A673 (cell line): Measurements from ENCODE around the gene GALNT6. TPM values are rescaled to one million over a fixed set of nuclear protein-coding genes. Genes with fewer than 3 reads are reported as not detected.

Source experiments
- BruUV-seq: library from RNA; stranded (reverse); fragments of 400-500 nt; replicated peaks from 2 replicates; lab custom pipeline; 2021; lab: Mats Ljungman, UMichigan
- CTCF ChIA-PET: fragments of 300-600 bp; sonication (Branson Sonifier 250); formaldehyde crosslinking; loops from one replicate; lab custom pipeline; 2022; ENCODE audit warnings: antibody characterized with exemption; lab: Charles Lee
- POLR2A ChIA-PET: fragments of 300-600 bp; sonication (Branson Sonifier 250); formaldehyde crosslinking; loops from one replicate; lab custom pipeline; 2022; ENCODE audit warnings: antibody characterized with exemption; ENCODE audit not compliant: low non-redundant PET; lab: Charles Lee
- DNase-seq: peaks from one replicate; pipeline ENCODE4 v3.0.0-alpha.2; 2015; ENCODE audit warnings: low spot score
- H3K27ac ChIP-seq: fragments of 200-600 bp; sonication (generic); 2 replicates; pipeline ENCODE4 v1.5.1; 2016; ENCODE audit warnings: mixed run types, low read depth, mild to moderate bottlenecking, mixed read lengths, antibody characterized with exemption, low read length; ENCODE audit not compliant: poor library complexity, severe bottlenecking
- H3K27me3 ChIP-seq: fragments of 200-600 bp; sonication (generic); replicated peaks from 2 replicates; pipeline ENCODE4 v1.6.1; 2017; ENCODE audit warnings: mixed run types, low read depth, mild to moderate bottlenecking, mixed read lengths, antibody characterized with exemption, low read length; ENCODE audit not compliant: insufficient read depth, poor library complexity
- H3K36me3 ChIP-seq: fragments of 200-600 bp; sonication (generic); 2 replicates; pipeline ENCODE4 v1.6.1; 2016; ENCODE audit warnings: mixed run types, mild to moderate bottlenecking, mixed read lengths, antibody characterized with exemption, low read length; ENCODE audit not compliant: insufficient read depth, poor library complexity, severe bottlenecking
- H3K4me1 ChIP-seq: fragments of 200-600 bp; sonication (generic); 2 replicates; pipeline ENCODE4 v1.6.1; 2017; ENCODE audit warnings: mixed run types, mild to moderate bottlenecking, mixed read lengths, antibody characterized with exemption, low read length; ENCODE audit not compliant: insufficient read depth, poor library complexity, severe bottlenecking
- H3K4me3 ChIP-seq: fragments of 200-600 bp; sonication (generic); 2 replicates; pipeline ENCODE4 v1.5.1; 2016; ENCODE audit warnings: low read depth, mixed run types, mild to moderate bottlenecking, mixed read lengths, low read length; ENCODE audit not compliant: poor library complexity, severe bottlenecking
- H3K9me3 ChIP-seq: fragments of 200-600 bp; sonication (generic); 2 replicates; pipeline ENCODE4 v1.6.1; 2016; ENCODE audit warnings: mixed run types, low read depth, mild to moderate bottlenecking, mixed read lengths, antibody characterized with exemption, low read length; ENCODE audit not compliant: poor library complexity, severe bottlenecking
- EZH2 ChIP-seq: fragments of 200-600 bp; sonication (generic); IDR thresholded peaks from 2 replicates; pipeline ENCODE4 v1.6.1; 2017; ENCODE audit warnings: borderline replicate concordance, low read depth, mild to moderate bottlenecking, mixed read lengths, antibody characterized with exemption, low read length; ENCODE audit not compliant: poor library complexity, severe bottlenecking
- intact Hi-C: fragments of 100-400 bp; cut with micrococcal nuclease; formaldehyde crosslinking; loops from one replicate; pipeline ENCODE4 v1.10.0; 2022; ENCODE audit not compliant: unreplicated experiment
- total RNA-seq: library from RNA; stranded (reverse); gene quantifications from 2 replicates; pipeline ENCODE4 v1.2.3, GENCODE V29; 2021
- TF ChIP-seq, protein P1 (sequence below): fragments of 300-800, 200-600 bp; sonication (generic); conservative IDR thresholded peaks from 2 replicates; pipeline ENCODE4 v1.5.1; 2017; ENCODE audit warnings: low read depth, mild to moderate bottlenecking, antibody characterized with exemption, low read length, moderate library complexity, mixed read lengths

The GALNT6 gene
- total RNA-seq, 1 experiment from 2014 or later, result 0.26 TPM

DNA sequence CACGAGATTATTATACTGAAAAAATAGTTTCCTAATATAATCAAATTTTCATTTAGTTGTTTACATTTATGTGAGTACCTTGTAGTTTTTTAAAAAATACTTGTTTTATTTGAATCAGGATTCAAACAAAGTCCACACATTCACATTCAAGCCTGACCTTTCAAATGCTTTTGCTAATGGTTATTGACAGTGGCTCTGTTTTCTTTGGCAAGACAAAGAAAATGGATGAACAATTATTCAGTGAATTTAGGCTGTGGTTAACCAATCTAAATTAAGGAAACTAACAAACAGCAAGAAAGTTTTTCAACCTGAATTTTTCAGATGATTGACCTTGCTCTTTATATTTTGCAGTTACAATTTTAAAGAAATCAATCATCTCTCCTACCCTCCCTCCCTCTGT lies 43.1 kb upstream of the GALNT6 start:
- no peaks in the 10 kb centered on the region for H3K9me3 ChIP-seq
- TF ChIP-seq, protein P1, sequence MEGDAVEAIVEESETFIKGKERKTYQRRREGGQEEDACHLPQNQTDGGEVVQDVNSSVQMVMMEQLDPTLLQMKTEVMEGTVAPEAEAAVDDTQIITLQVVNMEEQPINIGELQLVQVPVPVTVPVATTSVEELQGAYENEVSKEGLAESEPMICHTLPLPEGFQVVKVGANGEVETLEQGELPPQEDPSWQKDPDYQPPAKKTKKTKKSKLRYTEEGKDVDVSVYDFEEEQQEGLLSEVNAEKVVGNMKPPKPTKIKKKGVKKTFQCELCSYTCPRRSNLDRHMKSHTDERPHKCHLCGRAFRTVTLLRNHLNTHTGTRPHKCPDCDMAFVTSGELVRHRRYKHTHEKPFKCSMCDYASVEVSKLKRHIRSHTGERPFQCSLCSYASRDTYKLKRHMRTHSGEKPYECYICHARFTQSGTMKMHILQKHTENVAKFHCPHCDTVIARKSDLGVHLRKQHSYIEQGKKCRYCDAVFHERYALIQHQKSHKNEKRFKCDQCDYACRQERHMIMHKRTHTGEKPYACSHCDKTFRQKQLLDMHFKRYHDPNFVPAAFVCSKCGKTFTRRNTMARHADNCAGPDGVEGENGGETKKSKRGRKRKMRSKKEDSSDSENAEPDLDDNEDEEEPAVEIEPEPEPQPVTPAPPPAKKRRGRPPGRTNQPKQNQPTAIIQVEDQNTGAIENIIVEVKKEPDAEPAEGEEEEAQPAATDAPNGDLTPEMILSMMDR, result no peak
- H3K27me3 ChIP-seq, result no peaks in the 10 kb centered on the region
- CTCF ChIA-PET, result interaction anchor here (0.7 kb wide), 1 partner anchor 33 kb away, joined by 7 read pairs; no protein-coding TSS in a partner anchor
- H3K36me3 ChIP-seq, result no peaks in the 10 kb centered on the region
- intact Hi-C loops, result no loop called here
- BruUV-seq, result no TSS peak
- no peaks in the 10 kb centered on the region for H3K4me1 ChIP-seq
- H3K4me3 ChIP-seq, result no peak overlapping the region
- no peak overlapping the region for H3K27ac ChIP-seq
- POLR2A ChIA-PET, result no interaction called here
- no peak for DNase-seq

DNA sequence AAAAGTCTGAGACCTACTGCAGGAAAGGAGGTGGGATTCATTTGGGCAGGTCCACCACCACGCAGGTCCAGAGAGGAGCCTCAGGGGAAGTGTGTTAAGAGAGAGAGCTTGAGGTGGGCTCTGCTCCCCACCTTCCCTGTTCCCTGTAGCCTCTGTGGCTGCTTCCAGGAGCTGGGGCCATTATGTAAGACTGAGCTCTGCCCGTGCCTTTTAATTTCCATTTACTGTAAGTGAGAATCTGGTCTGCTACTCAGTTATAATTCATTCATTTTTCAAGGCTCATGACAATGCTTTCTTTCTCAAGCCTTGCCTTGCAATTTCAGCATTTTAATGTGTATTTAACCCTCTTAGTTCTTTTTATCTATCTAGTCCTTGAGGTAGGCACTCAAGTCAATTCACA lies 41.7 kb upstream of the GALNT6 start:
- no peaks in the 10 kb centered on the region for H3K36me3 ChIP-seq
- H3K9me3 ChIP-seq, result no peaks in the 10 kb centered on the region
- ChIA-PET POLR2A (no interaction called here), CTCF (no interaction called here)
- intact Hi-C loops, result no loop called here
- BruUV-seq, result no TSS peak
- H3K27me3 ChIP-seq, result no peaks in the 10 kb centered on the region
- H3K4me1 ChIP-seq, result no peaks in the 10 kb centered on the region
- DNase-seq, result no peak
- TF ChIP-seq EZH2, result no peak
- TF ChIP-seq, protein P1, result no peak
- H3K4me3 ChIP-seq, result no peak overlapping the region
- H3K27ac ChIP-seq, result no peak overlapping the region

- Histone ChIP-seq H3K27ac (no peak overlapping the region), H3K4me3 (no peak overlapping the region), H3K4me1 (no peaks in the 10 kb centered on the region), H3K9me3 (no peaks in the 10 kb centered on the region), H3K27me3 (peaks cover 1% of the 10 kb centered on the region), H3K36me3 (no peaks in the 10 kb centered on the region)
- ChIA-PET CTCF (no interaction called here), POLR2A (no interaction called here)
- no peak for DNase-seq
- intact Hi-C loops, result no loop called here
- BruUV-seq, result no TSS peak
- TF ChIP-seq EZH2, result no peak
- TF ChIP-seq, protein P1, result no peak
Observed at GRCh38 chr12:51430196-51430895, 39.1 kb upstream of the GALNT6 start.
